Dedifferentiated amniotic fluid mesenchymal stem cell (primary cell): ENCODE data around the gene SLC6A19.
"Not testable (repeated sequence)": the region's sequence is repeated elsewhere in the genome, so short reads cannot be mapped to it uniquely, and the experiment has no call there.

ENCODE experiments used
- DNase-seq: peaks from one replicate; pipeline ENCODE4 v3.0.0-alpha.2; 2016; ENCODE audit errors: extremely low spot score

The SLC6A19 gene

GRCh38 chr5:1222621-1223277 is 21.4 kb downstream of the SLC6A19 start:
- DNase-seq, result no peak

- DNase-seq, result no peak
These were observed 21.9 kb downstream of the SLC6A19 start for GRCh38 chr5:1223278-1223670.

GRCh38 chr5:1224631-1225030 is 23.2 kb downstream of the SLC6A19 start:
- no peak for DNase-seq

GRCh38 chr5:1225081-1225480 is 23.7 kb downstream of the SLC6A19 start, which contains the start of gene SLC6A18:
Gene SLC6A18, plus strand, starts transcription at chr5:1225381. Its CDS starts 97 bp downstream, at chr5:1225478.
- DNase-seq, result no peak

GRCh38 chr5:1226231-1226630 is 24.8 kb downstream of the SLC6A19 start:
- DNase-seq, result no peak

GRCh38 chr5:1226839-1227581 is 25.6 kb downstream of the SLC6A19 start:
- DNase-seq, result no peak

GRCh38 chr5:1227667-1228066 is 26.3 kb downstream of the SLC6A19 start:
- no peak for DNase-seq

GRCh38 chr5:1228120-1228519 is 26.7 kb downstream of the SLC6A19 start:
- no peak for DNase-seq

- not testable (repeated sequence) for DNase-seq
These were observed 27.6 kb downstream of the SLC6A19 start for GRCh38 chr5:1229023-1229422.

- DNase-seq, result no peak
These were observed 28.4 kb downstream of the SLC6A19 start for GRCh38 chr5:1229822-1230221.

- DNase-seq, result no peak
These were observed 29.2 kb downstream of the SLC6A19 start for GRCh38 chr5:1230551-1230950.

- no peak for DNase-seq
These were observed 30.0 kb downstream of the SLC6A19 start for GRCh38 chr5:1231354-1231905.

- no peak for DNase-seq
These were observed 31.4 kb downstream of the SLC6A19 start for GRCh38 chr5:1232780-1233179.

- DNase-seq, result no peak
These were observed 34.0 kb downstream of the SLC6A19 start for GRCh38 chr5:1235379-1235778.

- DNase-seq, result no peak
These were observed 34.4 kb downstream of the SLC6A19 start for GRCh38 chr5:1235838-1236237.

- DNase-seq, result no peak
These were observed 38.3 kb downstream of the SLC6A19 start for GRCh38 chr5:1239505-1240251.

- no peak for DNase-seq
These were observed 39.3 kb downstream of the SLC6A19 start for GRCh38 chr5:1240496-1241260.

- no peak for DNase-seq
These were observed 40.2 kb downstream of the SLC6A19 start for GRCh38 chr5:1241509-1242080.

- DNase-seq, result no peak
These were observed 41.5 kb downstream of the SLC6A19 start for GRCh38 chr5:1242733-1243486.

GRCh38 chr5:1243487-1244130 is 42.2 kb downstream of the SLC6A19 start:
- no peak for DNase-seq
